ENCODE results near the gene CHRNA4.

- TF ChIP-seq, protein P1, sequence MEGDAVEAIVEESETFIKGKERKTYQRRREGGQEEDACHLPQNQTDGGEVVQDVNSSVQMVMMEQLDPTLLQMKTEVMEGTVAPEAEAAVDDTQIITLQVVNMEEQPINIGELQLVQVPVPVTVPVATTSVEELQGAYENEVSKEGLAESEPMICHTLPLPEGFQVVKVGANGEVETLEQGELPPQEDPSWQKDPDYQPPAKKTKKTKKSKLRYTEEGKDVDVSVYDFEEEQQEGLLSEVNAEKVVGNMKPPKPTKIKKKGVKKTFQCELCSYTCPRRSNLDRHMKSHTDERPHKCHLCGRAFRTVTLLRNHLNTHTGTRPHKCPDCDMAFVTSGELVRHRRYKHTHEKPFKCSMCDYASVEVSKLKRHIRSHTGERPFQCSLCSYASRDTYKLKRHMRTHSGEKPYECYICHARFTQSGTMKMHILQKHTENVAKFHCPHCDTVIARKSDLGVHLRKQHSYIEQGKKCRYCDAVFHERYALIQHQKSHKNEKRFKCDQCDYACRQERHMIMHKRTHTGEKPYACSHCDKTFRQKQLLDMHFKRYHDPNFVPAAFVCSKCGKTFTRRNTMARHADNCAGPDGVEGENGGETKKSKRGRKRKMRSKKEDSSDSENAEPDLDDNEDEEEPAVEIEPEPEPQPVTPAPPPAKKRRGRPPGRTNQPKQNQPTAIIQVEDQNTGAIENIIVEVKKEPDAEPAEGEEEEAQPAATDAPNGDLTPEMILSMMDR (IDR thresholded peaks at IDR 0.05): no peak
- no peak for TF ChIP-seq EP300 (IDR thresholded peaks at IDR 0.05)
- no peak for TF ChIP-seq POLR2A (IDR thresholded peaks at IDR 0.05)
Observed at GRCh38 chr20:63344616-63345327, 16.4 kb downstream of the CHRNA4 start.
